K562 (cell line): ENCODE results near the gene FNBP1. TPM values are rescaled to one million over a fixed set of nuclear protein-coding genes. Genes with fewer than 3 reads are reported as not detected.

Experiments used
- CHD1 ChIP-seq: fragments of 200-600 bp; sonication (generic); IDR thresholded peaks from one replicate; pipeline ENCODE4 v1.6.1; 2012; ENCODE audit warnings: mild to moderate bottlenecking, moderate library complexity, low read length, inconsistent platforms
- CTCFL ChIP-seq: IDR thresholded peaks from 2 replicates; pipeline ENCODE4 v1.6.1; 2011; ENCODE audit warnings: borderline replicate concordance, low read depth, mild to moderate bottlenecking, moderate library complexity, low read length; ENCODE audit not compliant: insufficient read depth, poor library complexity, severe bottlenecking
- HMGXB4 ChIP-seq: sonication (generic); formaldehyde crosslinking; IDR thresholded peaks from 2 replicates; pipeline ENCODE4 v1.8.1; 2023; ENCODE audit warnings: mild to moderate bottlenecking, missing genetic modification reagents
- KAT2B ChIP-seq: IDR thresholded peaks from one replicate; pipeline ENCODE4 v1.6.1; 2012; ENCODE audit warnings: low read depth, mild to moderate bottlenecking, control low read depth, inconsistent platforms, low read length, moderate library complexity
- PRMT5 ChIP-seq: sonication (generic); formaldehyde crosslinking; IDR thresholded peaks from 2 replicates; pipeline ENCODE4 v1.5.0; 2020; ENCODE audit warnings: missing genetic modification reagents
- RBM22 ChIP-seq: fragments of 200-400 bp; formaldehyde crosslinking; IDR thresholded peaks from 2 replicates; pipeline ENCODE4 v1.6.1; 2018; ENCODE audit warnings: low read length, low read depth; ENCODE audit not compliant: poor library complexity, severe bottlenecking
- RBM34 ChIP-seq: fragments of 200-400 bp; formaldehyde crosslinking; IDR thresholded peaks from 2 replicates; pipeline ENCODE4 v1.6.1; 2018; ENCODE audit warnings: low read length, borderline replicate concordance; ENCODE audit not compliant: insufficient read depth
- TBP ChIP-seq: optimal IDR thresholded peaks from 2 replicates; pipeline ENCODE3; 2011; ENCODE audit warnings: low read depth, low read length, improper control_type of control experiment
- polyA plus RNA-seq, 8 experiments: library from polyadenylated mRNA; depleted of rRNA in 4 of 8; stranded (reverse) in 5 of 8; unstranded in 3 of 8; fragments of >200 nt; fragmentation: Nextera tagmentation in 2 of 8; fragmentation: Illumina TruSeq in 1 of 8; extraction: Ambion mirVana in 2 of 8; extraction: Trizol in 1 of 8; gene quantifications; 2 replicates each; pipeline versions ENCODE4 v1.2.1 to v1.2.3, GENCODE V29; 2011 to 2014; ENCODE audit warnings: inconsistent platforms in 1 of 8, missing spikeins in 1 of 8
- total RNA-seq, 7 experiments: library from RNA; depleted of rRNA in 6 of 7; stranded (reverse); fragments of >200 nt in 6 of 7; fragmentation: Illumina TruSeq in 2 of 7; extraction: Trizol in 2 of 7; gene quantifications; 2 replicates each; pipeline versions ENCODE4 v1.2.1 to v1.2.3, GENCODE V29; 2011 to 2021; ENCODE audit warnings: low replicate concordance in 1 of 7
- TF ChIP-seq, protein P1 (sequence below), 2 experiments: IDR thresholded peaks; 2 replicates each; pipeline ENCODE4 v1.6.1; 2012; ENCODE audit warnings: improper control_type of control experiment in 2 of 2, low read depth in 2 of 2, low read length in 2 of 2, borderline replicate concordance in 1 of 2

FNBP1 gene
- total and polyA plus RNA-seq, 9 of the 15 experiments (the other 6 are each of a cell fraction or from before 2014, with no cell fraction given) = 1.8 to 14.9 (median 7.6) TPM

DNA sequence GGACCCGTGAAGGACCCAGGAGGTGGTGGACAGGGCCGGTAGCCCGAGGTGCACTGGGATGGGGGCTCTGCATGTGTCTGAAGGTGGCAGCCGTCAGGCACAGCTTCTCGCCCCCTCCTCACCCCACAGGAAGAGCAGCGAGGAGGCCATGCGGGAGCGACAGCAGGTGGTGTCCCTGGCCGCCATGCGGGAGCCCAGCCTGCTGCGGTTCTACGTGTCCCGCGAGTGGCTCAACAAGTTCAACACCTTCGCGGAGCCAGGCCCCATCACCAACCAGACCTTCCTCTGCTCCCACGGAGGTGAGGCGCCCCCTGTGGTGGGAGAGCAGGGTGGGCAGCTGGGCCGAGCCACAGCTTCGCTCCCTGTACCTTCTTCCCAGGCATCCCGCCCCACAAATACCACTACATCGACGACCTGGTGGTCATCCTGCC lies 167.8 kb downstream of the FNBP1 start (continued):
- TF ChIP-seq CTCFL (peak; percentile 91), HMGXB4 (no peak), KAT2B (no peak), TBP (no peak), RBM22 (no peak), RBM34 (no peak), PRMT5 (no peak), CHD1 (no peak)
- TF ChIP-seq, protein P1, sequence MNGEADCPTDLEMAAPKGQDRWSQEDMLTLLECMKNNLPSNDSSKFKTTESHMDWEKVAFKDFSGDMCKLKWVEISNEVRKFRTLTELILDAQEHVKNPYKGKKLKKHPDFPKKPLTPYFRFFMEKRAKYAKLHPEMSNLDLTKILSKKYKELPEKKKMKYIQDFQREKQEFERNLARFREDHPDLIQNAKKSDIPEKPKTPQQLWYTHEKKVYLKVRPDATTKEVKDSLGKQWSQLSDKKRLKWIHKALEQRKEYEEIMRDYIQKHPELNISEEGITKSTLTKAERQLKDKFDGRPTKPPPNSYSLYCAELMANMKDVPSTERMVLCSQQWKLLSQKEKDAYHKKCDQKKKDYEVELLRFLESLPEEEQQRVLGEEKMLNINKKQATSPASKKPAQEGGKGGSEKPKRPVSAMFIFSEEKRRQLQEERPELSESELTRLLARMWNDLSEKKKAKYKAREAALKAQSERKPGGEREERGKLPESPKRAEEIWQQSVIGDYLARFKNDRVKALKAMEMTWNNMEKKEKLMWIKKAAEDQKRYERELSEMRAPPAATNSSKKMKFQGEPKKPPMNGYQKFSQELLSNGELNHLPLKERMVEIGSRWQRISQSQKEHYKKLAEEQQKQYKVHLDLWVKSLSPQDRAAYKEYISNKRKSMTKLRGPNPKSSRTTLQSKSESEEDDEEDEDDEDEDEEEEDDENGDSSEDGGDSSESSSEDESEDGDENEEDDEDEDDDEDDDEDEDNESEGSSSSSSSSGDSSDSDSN (IDR thresholded peaks at IDR 0.05; ENCODE audit: borderline replicate concordance in 1 of 2, low read depth in 2 of 2, low read length in 2 of 2) = no peak
